GM06990 (cell line): ENCODE data around the gene ANO4.

Experiments
- DNase-seq: peaks from one replicate; pipeline ENCODE4 v3.0.0-alpha.2; 2011; ENCODE audit not compliant: insufficient read length; ENCODE audit errors: extremely low read depth
- H3K27me3 ChIP-seq: replicated peaks from 2 replicates; pipeline ENCODE4 v1.6.0; 2011; ENCODE audit warnings: low read length; ENCODE audit not compliant: control insufficient read depth, insufficient read depth
- H3K36me3 ChIP-seq: 2 replicates; pipeline ENCODE4 v1.5.1; 2011; ENCODE audit warnings: low read length; ENCODE audit not compliant: control insufficient read depth, insufficient read depth
- H3K4me3 ChIP-seq: replicated peaks from 2 replicates; pipeline ENCODE4 v1.5.1; 2011; ENCODE audit warnings: low read depth, mild to moderate bottlenecking, control low read depth, low read length
- TF ChIP-seq, protein P1 (sequence below): IDR thresholded peaks from 2 replicates; pipeline ENCODE4 v1.5.1; 2011; ENCODE audit warnings: low read length, control low read depth, mild to moderate bottlenecking, inconsistent platforms; ENCODE audit not compliant: insufficient read depth, poor library complexity, severe bottlenecking

Gene ANO4

DNA sequence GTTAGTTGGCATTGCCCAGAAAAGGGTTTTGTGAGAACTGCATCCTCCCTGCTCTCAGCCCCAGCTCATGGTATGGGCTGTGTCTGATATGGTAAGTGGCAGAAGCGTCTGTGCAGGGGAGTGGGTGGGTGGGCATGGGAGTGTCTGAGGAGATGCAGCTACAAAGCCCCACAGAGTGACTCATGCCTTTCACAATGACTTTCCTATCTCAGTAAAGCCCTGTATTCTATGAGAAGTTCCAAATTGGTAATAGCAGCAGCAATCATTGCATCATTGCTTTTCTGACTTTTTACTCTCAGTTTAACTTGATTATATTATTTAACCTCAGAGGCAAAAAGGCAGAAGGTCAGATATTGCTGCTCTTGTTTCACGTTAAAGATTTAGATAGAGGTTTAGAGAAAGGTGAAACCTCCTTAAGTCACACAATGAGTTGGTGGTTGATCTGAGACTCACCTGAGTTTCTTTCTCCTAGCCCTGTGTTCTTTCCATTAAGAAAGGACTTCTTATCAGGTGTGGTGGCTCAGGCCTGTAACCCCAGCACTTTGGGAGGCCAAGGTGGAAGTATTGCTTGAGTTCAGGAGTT lies 243.8 kb downstream of the ANO4 start:
- TF ChIP-seq, protein P1, sequence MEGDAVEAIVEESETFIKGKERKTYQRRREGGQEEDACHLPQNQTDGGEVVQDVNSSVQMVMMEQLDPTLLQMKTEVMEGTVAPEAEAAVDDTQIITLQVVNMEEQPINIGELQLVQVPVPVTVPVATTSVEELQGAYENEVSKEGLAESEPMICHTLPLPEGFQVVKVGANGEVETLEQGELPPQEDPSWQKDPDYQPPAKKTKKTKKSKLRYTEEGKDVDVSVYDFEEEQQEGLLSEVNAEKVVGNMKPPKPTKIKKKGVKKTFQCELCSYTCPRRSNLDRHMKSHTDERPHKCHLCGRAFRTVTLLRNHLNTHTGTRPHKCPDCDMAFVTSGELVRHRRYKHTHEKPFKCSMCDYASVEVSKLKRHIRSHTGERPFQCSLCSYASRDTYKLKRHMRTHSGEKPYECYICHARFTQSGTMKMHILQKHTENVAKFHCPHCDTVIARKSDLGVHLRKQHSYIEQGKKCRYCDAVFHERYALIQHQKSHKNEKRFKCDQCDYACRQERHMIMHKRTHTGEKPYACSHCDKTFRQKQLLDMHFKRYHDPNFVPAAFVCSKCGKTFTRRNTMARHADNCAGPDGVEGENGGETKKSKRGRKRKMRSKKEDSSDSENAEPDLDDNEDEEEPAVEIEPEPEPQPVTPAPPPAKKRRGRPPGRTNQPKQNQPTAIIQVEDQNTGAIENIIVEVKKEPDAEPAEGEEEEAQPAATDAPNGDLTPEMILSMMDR: no peak
- peak; percentile 25 for DNase-seq
- no peaks in the 10 kb centered on the region for H3K27me3 ChIP-seq
- no peaks in the 10 kb centered on the region for H3K36me3 ChIP-seq
- H3K4me3 ChIP-seq: no peak overlapping the region

DNA sequence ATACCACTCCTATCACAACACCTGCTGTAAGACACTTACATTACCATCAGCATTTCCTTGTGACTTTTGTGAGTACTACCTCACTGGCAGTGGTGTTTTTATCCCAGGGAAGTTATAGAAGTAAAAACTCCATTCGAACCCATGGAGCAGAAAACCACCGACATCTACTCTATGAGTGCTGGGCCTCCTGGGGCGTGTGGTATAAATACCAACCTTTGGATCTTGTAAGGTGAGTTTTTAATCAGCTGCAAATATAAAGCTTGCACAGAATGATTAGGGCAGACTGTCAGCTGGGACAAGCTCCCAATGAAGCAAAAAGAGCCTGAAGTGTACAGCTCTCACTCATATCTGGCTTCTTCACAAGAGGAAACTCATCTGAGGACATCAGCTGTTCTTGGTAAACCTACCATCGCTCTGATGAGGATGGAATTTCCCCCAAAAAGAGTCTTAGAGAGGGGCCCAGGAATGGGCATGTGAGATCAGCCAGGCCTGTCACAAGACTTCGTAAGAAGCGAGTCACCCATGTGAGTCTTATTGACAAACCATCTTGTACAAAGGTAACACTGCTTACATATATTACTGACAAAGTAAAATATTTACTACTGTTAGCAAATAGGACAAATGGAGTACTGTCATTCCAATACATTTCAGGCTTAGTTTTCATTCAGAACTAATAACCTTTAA lies 245.4 kb downstream of the ANO4 start:
- no peak for DNase-seq
- TF ChIP-seq, protein P1: no peak
- H3K4me3 ChIP-seq: no peak overlapping the region
- H3K36me3 ChIP-seq: no peaks in the 10 kb centered on the region
- no peaks in the 10 kb centered on the region for H3K27me3 ChIP-seq

DNA sequence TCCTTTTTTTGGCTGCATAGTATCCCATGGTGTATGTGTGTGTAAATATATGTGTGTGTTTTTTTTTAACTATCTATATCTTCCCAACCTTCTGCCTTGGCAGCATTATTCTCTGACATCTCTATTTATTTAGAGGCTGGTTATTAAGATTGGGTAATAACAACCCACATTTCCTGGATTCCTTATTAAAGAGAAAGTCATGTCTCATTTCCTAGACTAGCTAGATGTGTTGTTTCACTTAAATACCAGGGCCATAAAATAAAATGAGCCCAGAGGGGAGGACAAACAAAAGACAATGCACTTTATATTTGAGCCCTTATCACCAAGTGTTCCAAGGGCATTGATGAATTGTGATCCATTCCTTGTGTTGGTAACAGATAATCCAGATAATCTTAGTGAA lies 246.4 kb downstream of the ANO4 start:
- Histone ChIP-seq H3K27me3 (no peaks in the 10 kb centered on the region), H3K36me3 (no peaks in the 10 kb centered on the region), H3K4me3 (no peak overlapping the region)
- DNase-seq: no peak
- TF ChIP-seq, protein P1: no peak

DNA sequence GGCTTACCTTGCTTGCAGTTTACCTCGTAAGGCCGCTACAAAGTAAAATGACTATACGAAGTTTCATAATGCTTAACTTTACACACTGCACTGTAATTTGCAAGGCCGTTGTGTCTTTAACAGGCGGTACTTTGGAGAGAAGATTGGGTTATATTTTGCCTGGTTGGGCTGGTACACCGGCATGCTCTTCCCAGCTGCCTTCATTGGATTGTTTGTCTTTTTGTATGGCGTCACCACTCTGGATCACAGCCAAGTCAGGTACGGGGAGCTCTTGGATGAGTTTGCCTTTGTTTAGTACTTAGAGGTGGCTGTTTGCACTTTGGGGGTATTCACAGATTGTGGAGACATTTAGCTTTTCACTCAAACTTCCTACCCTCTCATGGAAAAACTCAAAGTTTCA lies 247.6 kb downstream of the ANO4 start:
- H3K4me3 ChIP-seq: no peak overlapping the region
- TF ChIP-seq, protein P1: no peak
- H3K27me3 ChIP-seq: no peaks in the 10 kb centered on the region; the same call in 1 of the 2 replicates
- DNase-seq: no peak
- no peaks in the 10 kb centered on the region for H3K36me3 ChIP-seq

DNA sequence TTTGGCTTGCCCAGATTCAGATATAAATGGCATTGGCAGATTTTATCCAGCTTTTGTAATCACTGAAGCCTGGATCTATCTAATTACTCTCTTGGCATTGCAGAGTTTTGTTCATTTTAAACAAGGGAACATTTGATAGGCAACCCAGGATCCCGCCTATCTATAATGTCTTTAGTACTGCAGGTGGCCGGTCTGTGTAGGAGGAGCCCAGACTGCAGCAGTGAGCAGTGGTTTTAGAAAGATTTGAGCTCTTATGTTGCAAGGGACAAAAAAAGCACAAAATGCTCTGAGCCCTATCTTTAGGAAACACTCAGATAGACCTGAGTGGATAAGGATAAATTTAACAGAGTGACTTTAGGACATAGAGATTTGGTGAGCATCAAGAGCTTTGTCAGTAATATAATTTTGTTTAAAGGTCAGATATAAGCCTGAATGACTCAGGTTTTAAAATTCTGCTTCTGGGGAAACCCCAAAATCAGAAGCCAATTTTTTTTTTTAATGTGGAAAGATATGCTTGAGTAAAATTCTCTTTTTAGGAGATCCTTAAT lies 250.0 kb downstream of the ANO4 start:
- Histone ChIP-seq H3K27me3 (no peaks in the 10 kb centered on the region; the same call in 1 of the 2 replicates), H3K4me3 (no peak overlapping the region), H3K36me3 (no peaks in the 10 kb centered on the region)
- TF ChIP-seq, protein P1: no peak
- DNase-seq: no peak
